OCI-LY7 (cell line): ENCODE results near the gene CCR7. TPM values are rescaled to one million over a fixed set of nuclear protein-coding genes. Genes with fewer than 3 reads are reported as not detected.

Experiments used
- BruUV-seq: library from RNA; stranded (reverse); fragments of 400-500 nt; replicated peaks from 2 replicates; lab custom pipeline; 2021; lab: Mats Ljungman, UMichigan
- CTCF ChIA-PET: fragments of 300-600 bp; sonication (Branson Sonifier 250); formaldehyde crosslinking; loops from one replicate; lab custom pipeline; 2022; ENCODE audit warnings: antibody characterized with exemption; ENCODE audit not compliant: unreplicated experiment; lab: Charles Lee
- POLR2A ChIA-PET: fragments of 300-600 bp; sonication (Branson Sonifier 250); formaldehyde crosslinking; loops from one replicate; lab custom pipeline; 2022; ENCODE audit warnings: antibody characterized with exemption; lab: Charles Lee
- DNase-seq: peaks from one replicate; pipeline ENCODE4 v3.0.0-alpha.2; 2015; ENCODE audit warnings: low spot score
- H2AFZ ChIP-seq: fragments of 200-600 bp; sonication (generic), shearing (Covaris generic); 2 replicates; pipeline ENCODE4 v1.6.1; 2014; ENCODE audit warnings: mild to moderate bottlenecking, antibody characterized with exemption, low read length, moderate library complexity
- H3K27ac ChIP-seq: fragments of 200-600 bp; sonication (generic); 2 replicates; pipeline ENCODE4 v1.5.1; 2014; ENCODE audit warnings: mixed run types, low read depth, mild to moderate bottlenecking, moderate library complexity, low read length, inconsistent platforms; ENCODE audit not compliant: poor library complexity, severe bottlenecking
- H3K36me3 ChIP-seq: fragments of 200-600 bp; sonication (generic); 2 replicates; pipeline ENCODE4 v1.6.1; 2014; ENCODE audit warnings: mild to moderate bottlenecking, antibody characterized with exemption, low read length, moderate library complexity, mixed read lengths; ENCODE audit not compliant: insufficient read depth
- H3K4me1 ChIP-seq: fragments of 200-600 bp; sonication (generic); 2 replicates; pipeline ENCODE4 v1.5.1; 2014; ENCODE audit warnings: mild to moderate bottlenecking, low read length; ENCODE audit not compliant: insufficient read depth, poor library complexity, severe bottlenecking
- H3K4me2 ChIP-seq: fragments of 200-600 bp; sonication (generic); 2 replicates; pipeline ENCODE4 v1.6.1; 2014; ENCODE audit warnings: mild to moderate bottlenecking, low read length
- H3K4me3 ChIP-seq: fragments of 200-600 bp; sonication (generic); 2 replicates; pipeline ENCODE4 v1.5.1; 2014; ENCODE audit warnings: mild to moderate bottlenecking, low read depth, low read length; ENCODE audit not compliant: poor library complexity, severe bottlenecking
- H3K79me2 ChIP-seq: fragments of 200-600 bp; sonication (generic); 2 replicates; pipeline ENCODE4 v1.6.1; 2016; ENCODE audit warnings: low read depth, mild to moderate bottlenecking, low read length, moderate library complexity, mixed read lengths; ENCODE audit not compliant: insufficient read depth
- H3K9me2 ChIP-seq: fragments of 200-600 bp; sonication (generic); 2 replicates; pipeline ENCODE4 v1.6.1; 2016; ENCODE audit warnings: mild to moderate bottlenecking, low read length, mixed read lengths; ENCODE audit not compliant: insufficient read depth
- H3K9me3 ChIP-seq: fragments of 200-600 bp; sonication (generic); 2 replicates; pipeline ENCODE4 v1.6.1; 2014; ENCODE audit warnings: mild to moderate bottlenecking, mixed run types, low read length, mixed read lengths
- H4K20me1 ChIP-seq: fragments of 200-600 bp; sonication (generic); 2 replicates; pipeline ENCODE4 v1.6.1; 2014; ENCODE audit warnings: mild to moderate bottlenecking, antibody characterized with exemption, low read length, moderate library complexity, mixed read lengths; ENCODE audit not compliant: insufficient read depth
- EZH2phosphoT487 ChIP-seq: fragments of 200-600 bp; sonication (generic); IDR thresholded peaks from 2 replicates; pipeline ENCODE4 v1.6.1; 2018; ENCODE audit warnings: low read depth, borderline replicate concordance, mild to moderate bottlenecking, mixed run types, antibody characterized with exemption, low read length, moderate library complexity, mixed read lengths
- intact Hi-C: fragments of 100-400 bp; cut with micrococcal nuclease; formaldehyde crosslinking; loops from one replicate; pipeline ENCODE4 v1.10.0; 2022; ENCODE audit not compliant: unreplicated experiment
- total RNA-seq, 2 experiments: library from RNA; depleted of rRNA in 1 of 2; stranded (reverse); fragments of >200 nt in 1 of 2; shearing (Covaris generic) in 1 of 2; gene quantifications; 2 replicates each; pipeline ENCODE4 v1.2.3, GENCODE V29; 2014 to 2022
- TF ChIP-seq, protein P1 (sequence below): fragments of 200-600 bp; sonication (generic); conservative IDR thresholded peaks from 2 replicates; pipeline ENCODE4 v1.5.1; 2014; ENCODE audit warnings: mild to moderate bottlenecking, antibody characterized with exemption, low read length, moderate library complexity, mixed read lengths

CCR7 gene
- total RNA-seq, 2 experiments from 2014 or later = 0.48 to 2.3 TPM

DNA sequence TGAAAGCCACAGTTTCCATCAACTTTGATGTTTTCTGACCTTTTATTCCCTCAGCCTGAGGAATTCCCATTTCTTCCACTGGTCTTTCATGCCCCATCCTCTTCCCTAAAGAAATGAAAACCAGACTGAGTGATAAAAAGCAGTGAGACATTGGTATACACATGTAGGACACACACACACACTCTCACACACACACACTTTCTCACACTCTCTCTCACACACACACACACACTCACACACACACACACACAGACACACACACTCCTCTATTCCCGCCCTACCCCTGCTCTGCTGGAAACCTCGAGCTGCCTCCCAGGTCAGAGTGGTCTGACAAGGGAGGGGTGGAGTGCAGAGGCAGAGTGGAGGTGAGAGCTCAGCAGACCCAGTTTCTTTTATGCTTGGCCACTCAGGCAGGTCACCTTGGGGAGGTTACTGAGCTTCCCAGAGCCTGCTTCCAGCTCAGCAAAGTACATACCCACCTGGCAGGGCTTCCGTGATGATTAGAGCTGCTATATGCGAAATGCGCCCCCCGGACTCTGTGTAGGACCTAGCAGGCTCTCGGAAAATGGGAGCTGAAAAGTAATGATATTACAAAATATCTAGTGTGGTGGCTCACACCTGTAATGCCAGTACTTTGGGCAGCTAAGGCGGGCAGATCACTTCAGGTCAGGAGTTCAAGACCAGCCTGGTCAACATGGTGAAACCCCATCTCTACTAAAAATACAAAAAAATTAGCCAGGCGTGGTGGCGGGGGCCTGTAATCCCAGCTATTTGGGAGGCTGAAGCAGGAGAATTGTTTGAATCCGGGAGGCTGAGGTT is 30.7 kb downstream of the CCR7 start:
- Histone ChIP-seq H3K4me2 (no peak overlapping the region), H3K27ac (no peak overlapping the region), H4K20me1 (no peaks in the 10 kb centered on the region), H3K4me3 (no peak overlapping the region), H3K4me1 (peaks cover 20% of the 10 kb centered on the region), H2AFZ (no peak overlapping the region), H3K9me2 (no peaks in the 10 kb centered on the region), H3K9me3 (no peaks in the 10 kb centered on the region), H3K36me3 (no peaks in the 10 kb centered on the region), H3K79me2 (no peaks in the 10 kb centered on the region)
- intact Hi-C loops = loop anchor here (5.0 kb wide), 1 partner anchor 232 kb away; no protein-coding TSS in a partner anchor
- DNase-seq = no peak
- CTCF ChIA-PET = interaction anchor here (0.9 to 1.1 kb wide), 2 partner anchors 14 to 26 kb away, joined by 3 to 4 read pairs; no protein-coding TSS in a partner anchor
- TF ChIP-seq, protein P1, sequence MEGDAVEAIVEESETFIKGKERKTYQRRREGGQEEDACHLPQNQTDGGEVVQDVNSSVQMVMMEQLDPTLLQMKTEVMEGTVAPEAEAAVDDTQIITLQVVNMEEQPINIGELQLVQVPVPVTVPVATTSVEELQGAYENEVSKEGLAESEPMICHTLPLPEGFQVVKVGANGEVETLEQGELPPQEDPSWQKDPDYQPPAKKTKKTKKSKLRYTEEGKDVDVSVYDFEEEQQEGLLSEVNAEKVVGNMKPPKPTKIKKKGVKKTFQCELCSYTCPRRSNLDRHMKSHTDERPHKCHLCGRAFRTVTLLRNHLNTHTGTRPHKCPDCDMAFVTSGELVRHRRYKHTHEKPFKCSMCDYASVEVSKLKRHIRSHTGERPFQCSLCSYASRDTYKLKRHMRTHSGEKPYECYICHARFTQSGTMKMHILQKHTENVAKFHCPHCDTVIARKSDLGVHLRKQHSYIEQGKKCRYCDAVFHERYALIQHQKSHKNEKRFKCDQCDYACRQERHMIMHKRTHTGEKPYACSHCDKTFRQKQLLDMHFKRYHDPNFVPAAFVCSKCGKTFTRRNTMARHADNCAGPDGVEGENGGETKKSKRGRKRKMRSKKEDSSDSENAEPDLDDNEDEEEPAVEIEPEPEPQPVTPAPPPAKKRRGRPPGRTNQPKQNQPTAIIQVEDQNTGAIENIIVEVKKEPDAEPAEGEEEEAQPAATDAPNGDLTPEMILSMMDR = no peak
- TF ChIP-seq EZH2phosphoT487 = no peak
- no TSS peak for BruUV-seq
- POLR2A ChIA-PET = interaction anchor here (0.9 kb wide), 1 partner anchor 13 kb away, joined by 3 read pairs; no protein-coding TSS in a partner anchor

DNA sequence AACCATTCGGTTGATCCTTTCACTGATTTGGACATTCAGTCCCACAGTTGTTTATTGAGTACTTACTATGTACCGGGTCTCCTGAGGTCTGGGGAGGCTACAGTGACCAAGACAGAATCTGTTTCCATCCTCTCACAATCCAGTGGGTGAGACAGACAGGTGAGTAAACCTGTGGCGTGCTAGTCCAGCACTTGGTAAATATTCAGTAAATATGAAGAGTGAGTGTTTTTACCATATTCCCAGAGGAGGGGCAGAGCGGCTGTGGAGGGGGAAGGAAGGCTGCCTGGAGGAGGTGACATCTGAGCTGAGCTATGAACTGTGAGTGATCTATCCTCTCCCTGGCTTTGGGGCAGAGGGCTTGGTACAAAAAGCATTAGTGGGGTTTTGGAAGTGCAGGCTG is 31.4 kb downstream of the CCR7 start:
- Histone ChIP-seq H3K9me3 (no peaks in the 10 kb centered on the region), H3K9me2 (no peaks in the 10 kb centered on the region), H4K20me1 (no peaks in the 10 kb centered on the region), H3K4me2 (peak overlapping the region; percentile 66), H3K4me1 (peaks cover 20% of the 10 kb centered on the region), H2AFZ (peak overlapping the region; percentile 74; the same call in 1 of the 2 replicates), H3K4me3 (peak overlapping the region; percentile 12), H3K27ac (no peak overlapping the region), H3K79me2 (no peaks in the 10 kb centered on the region), H3K36me3 (no peaks in the 10 kb centered on the region)
- ChIA-PET CTCF (interaction anchor here (1.1 to 2.7 kb wide), 2 partner anchors 26 to 95 kb away, joined by 3 to 15 read pairs; no protein-coding TSS in a partner anchor), POLR2A (no interaction called here)
- TF ChIP-seq, protein P1 = no peak
- no peak for TF ChIP-seq EZH2phosphoT487
- no TSS peak for BruUV-seq
- intact Hi-C loops = loop anchor here (1.0 to 5.0 kb wide), 6 partner anchors 26 to 232 kb away; no protein-coding TSS in a partner anchor
- DNase-seq = no peak
